HepG2 (cell line): Measurements from ENCODE around the gene TUBA4A. TPM values are rescaled to one million over a fixed set of nuclear protein-coding genes. Genes with fewer than 3 reads are reported as not detected.

ENCODE experiments used
- BHLHE40 ChIP-seq: IDR thresholded peaks from 2 replicates; pipeline ENCODE4 v1.6.1; 2011; ENCODE audit warnings: low read length, improper control_type of control experiment
- GLI4 ChIP-seq: sonication (generic); formaldehyde crosslinking; IDR thresholded peaks from 2 replicates; pipeline ENCODE4 v1.5.1; 2020; ENCODE audit warnings: missing genetic modification reagents, mild to moderate bottlenecking, moderate library complexity, borderline replicate concordance
- NAIF1 ChIP-seq: sonication (generic); formaldehyde crosslinking; IDR thresholded peaks from 2 replicates; pipeline ENCODE4 v1.5.0; 2020; ENCODE audit warnings: mild to moderate bottlenecking, missing genetic modification reagents, borderline replicate concordance
- PHF21A ChIP-seq: sonication (generic); formaldehyde crosslinking; IDR thresholded peaks from 2 replicates; pipeline ENCODE4 v1.5.0; 2020; ENCODE audit warnings: mild to moderate bottlenecking, missing genetic modification reagents
- POGZ ChIP-seq: sonication (generic); formaldehyde crosslinking; IDR thresholded peaks from 2 replicates; pipeline ENCODE4 v1.4.0; 2020; ENCODE audit warnings: mild to moderate bottlenecking, missing genetic modification reagents
- SIX4 ChIP-seq: sonication (generic); formaldehyde crosslinking; IDR thresholded peaks from 2 replicates; pipeline ENCODE4 v1.4.0; 2020; ENCODE audit warnings: missing genetic modification reagents
- SMYD3 ChIP-seq: sonication (generic); formaldehyde crosslinking; IDR thresholded peaks from 2 replicates; pipeline ENCODE4 v1.8.1; 2023; ENCODE audit warnings: mild to moderate bottlenecking, missing genetic modification reagents
- ZNF224 ChIP-seq: sonication (generic); formaldehyde crosslinking; IDR thresholded peaks from 2 replicates; pipeline ENCODE4 v1.5.0; 2020; ENCODE audit warnings: mild to moderate bottlenecking, missing genetic modification reagents
- ZNF282 ChIP-seq: fragments of 450-650 bp; IDR thresholded peaks from 2 replicates; pipeline ENCODE4 v1.6.1; 2018; ENCODE audit not compliant: partially characterized antibody
- ZNF451 ChIP-seq: sonication (generic); formaldehyde crosslinking; IDR thresholded peaks from 2 replicates; pipeline ENCODE4 v1.5.0; 2020; ENCODE audit warnings: mild to moderate bottlenecking, missing genetic modification reagents
- ZNF468 ChIP-seq: sonication (generic); formaldehyde crosslinking; IDR thresholded peaks from 2 replicates; pipeline ENCODE4 v1.8.0; 2022; ENCODE audit warnings: mild to moderate bottlenecking, moderate library complexity, missing genetic modification reagents
- ZNF678 ChIP-seq: sonication (generic); formaldehyde crosslinking; IDR thresholded peaks from 2 replicates; pipeline ENCODE4 v1.4.0; 2020; ENCODE audit warnings: mild to moderate bottlenecking, missing genetic modification reagents
- polyA plus RNA-seq, 8 experiments: library from polyadenylated mRNA; depleted of rRNA in 3 of 8; stranded (reverse) in 7 of 8; unstranded in 1 of 8; fragments of >200 nt; fragmentation: Illumina TruSeq in 4 of 8; extraction: Trizol in 4 of 8; gene quantifications; 2 replicates each; pipeline versions ENCODE4 v1.2.1 to v1.2.3, GENCODE V29; 2011 to 2016; ENCODE audit warnings: low read depth in 4 of 8, missing spikeins in 1 of 8, mixed read lengths in 1 of 8; ENCODE audit not compliant: insufficient read depth in 1 of 8
- total RNA-seq, 5 experiments: library from RNA; depleted of rRNA; stranded (reverse); fragments of >200 nt; fragmentation: Illumina TruSeq; extraction: Trizol; gene quantifications; 2 replicates each; pipeline ENCODE4 v1.2.3, GENCODE V29; 2016; ENCODE audit warnings: low read depth in 1 of 5
- TF ChIP-seq, protein P1 (sequence below): sonication (generic); formaldehyde crosslinking; IDR thresholded peaks from 2 replicates; pipeline ENCODE4 v1.8.0; 2022; ENCODE audit warnings: low read depth, missing genetic modification reagents
- TF ChIP-seq, protein P2 (sequence below): sonication (generic); formaldehyde crosslinking; IDR thresholded peaks from 2 replicates; pipeline ENCODE4 v1.5.1; 2020; ENCODE audit warnings: mild to moderate bottlenecking, missing genetic modification reagents, borderline replicate concordance
- TF ChIP-seq, protein P3 (sequence below): IDR thresholded peaks from 2 replicates; pipeline ENCODE4 v1.6.1; 2016; ENCODE audit warnings: mild to moderate bottlenecking
- TF ChIP-seq, protein P4 (sequence below): sonication (generic); formaldehyde crosslinking; IDR thresholded peaks from 2 replicates; pipeline ENCODE4 v1.8.0; 2022; ENCODE audit warnings: missing genetic modification reagents, low read depth, mild to moderate bottlenecking, borderline replicate concordance
- TF ChIP-seq, protein P5 (sequence below): sonication (generic); formaldehyde crosslinking; IDR thresholded peaks from 2 replicates; pipeline ENCODE4 v1.8.1; 2023; ENCODE audit warnings: mild to moderate bottlenecking, missing genetic modification reagents
- TF ChIP-seq, protein P6 (sequence below): sonication (generic); formaldehyde crosslinking; IDR thresholded peaks from 2 replicates; pipeline ENCODE4 v1.4.0; 2020; ENCODE audit warnings: missing genetic modification reagents, mild to moderate bottlenecking, borderline replicate concordance

TUBA4A gene
- total and polyA plus RNA-seq, 2 of the 13 experiments (the other 11 are each of a cell fraction or from before 2014, with no cell fraction given): 1.3 to 12.7 TPM

DNA sequence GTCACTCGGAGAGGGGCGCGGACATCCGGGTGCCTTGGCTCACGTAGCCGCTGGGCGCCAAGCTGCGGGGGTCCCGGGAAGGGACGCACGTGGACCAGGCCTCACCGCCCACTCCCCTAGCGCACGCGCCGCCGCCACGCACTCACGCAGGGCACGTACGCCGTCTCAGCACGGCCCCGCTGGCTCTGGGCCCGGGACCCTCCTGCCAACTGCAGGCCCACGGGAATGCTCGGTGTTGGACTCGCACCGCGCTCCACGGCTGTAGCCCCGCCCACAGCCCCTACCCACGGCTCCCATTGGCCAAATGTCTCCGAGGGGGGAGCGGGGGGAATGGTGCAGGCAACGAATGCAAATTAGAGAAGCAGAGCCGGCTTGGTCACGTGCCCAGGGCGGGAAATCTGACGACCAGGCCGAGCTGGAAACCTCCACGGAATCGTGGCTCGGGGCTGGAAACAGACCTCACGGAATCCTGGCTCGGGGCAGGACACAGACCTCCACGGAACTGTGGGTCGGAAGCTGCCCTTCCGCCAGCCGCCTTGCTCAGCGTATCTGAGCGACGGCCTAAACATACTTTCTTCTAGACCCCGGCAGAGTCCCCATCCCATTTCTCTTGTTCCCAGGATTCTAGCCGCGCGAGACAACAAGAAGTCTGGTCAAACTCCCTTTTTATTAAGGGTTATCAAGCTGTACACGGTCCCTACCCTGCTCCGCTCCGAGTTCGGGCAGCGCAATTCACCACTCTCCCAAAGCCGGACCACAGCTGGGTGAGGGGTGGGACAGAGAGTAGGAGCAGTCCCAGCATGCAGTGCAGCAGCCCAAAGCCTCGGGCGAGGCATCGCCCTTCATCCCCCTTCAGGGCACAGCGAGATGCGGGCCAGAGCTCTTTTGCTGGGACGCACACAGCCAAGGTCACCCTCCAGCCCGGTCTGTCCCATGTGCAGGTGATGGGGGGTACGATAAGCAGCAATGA lies 34.7 kb downstream of the TUBA4A start, which contains the start of gene ABCB6 (continued):
- TF ChIP-seq, protein P1, sequence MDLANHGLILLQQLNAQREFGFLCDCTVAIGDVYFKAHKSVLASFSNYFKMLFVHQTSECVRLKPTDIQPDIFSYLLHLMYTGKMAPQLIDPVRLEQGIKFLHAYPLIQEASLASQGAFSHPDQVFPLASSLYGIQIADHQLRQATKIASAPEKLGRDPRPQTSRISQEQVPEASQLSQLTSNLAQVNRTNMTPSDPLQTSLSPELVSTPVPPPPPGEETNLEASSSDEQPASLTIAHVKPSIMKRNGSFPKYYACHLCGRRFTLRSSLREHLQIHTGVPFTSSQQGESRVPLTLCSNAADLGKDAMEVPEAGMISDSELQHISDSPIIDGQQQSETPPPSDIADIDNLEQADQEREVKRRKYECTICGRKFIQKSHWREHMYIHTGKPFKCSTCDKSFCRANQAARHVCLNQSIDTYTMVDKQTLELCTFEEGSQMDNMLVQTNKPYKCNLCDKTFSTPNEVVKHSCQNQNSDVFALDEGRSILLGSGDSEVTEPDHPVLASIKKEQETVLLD (CRISPR knock-in tag): 0 out of 2 replicates have a peak, but pooled peaks have one; percentile 70
- TF ChIP-seq ZNF468 (CRISPR knock-in tag): no peak
- peak; percentile 90; the same call in 1 of the 2 replicates for TF ChIP-seq NAIF1 (CRISPR knock-in tag)
- TF ChIP-seq POGZ (CRISPR knock-in tag): peak; percentile 75
- TF ChIP-seq GLI4 (CRISPR knock-in tag): peak; percentile 62; the same call in 1 of the 2 replicates
- TF ChIP-seq, protein P2, sequence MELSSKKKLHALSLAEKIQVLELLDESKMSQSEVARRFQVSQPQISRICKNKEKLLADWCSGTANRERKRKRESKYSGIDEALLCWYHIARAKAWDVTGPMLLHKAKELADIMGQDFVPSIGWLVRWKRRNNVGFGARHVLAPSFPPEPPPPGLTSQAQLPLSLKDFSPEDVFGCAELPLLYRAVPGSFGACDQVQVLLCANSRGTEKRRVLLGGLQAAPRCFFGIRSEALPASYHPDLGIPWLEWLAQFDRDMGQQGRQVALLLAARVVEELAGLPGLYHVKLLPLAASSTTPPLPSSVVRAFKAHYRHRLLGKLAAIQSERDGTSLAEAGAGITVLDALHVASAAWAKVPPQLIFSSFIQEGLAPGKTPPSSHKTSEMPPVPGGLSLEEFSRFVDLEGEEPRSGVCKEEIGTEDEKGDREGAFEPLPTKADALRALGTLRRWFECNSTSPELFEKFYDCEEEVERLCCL (CRISPR knock-in tag): 0 out of 2 replicates have a peak, but pooled peaks have one; percentile 41
- peak; percentile 87 for TF ChIP-seq ZNF224 (CRISPR knock-in tag)
- TF ChIP-seq, protein P3, sequence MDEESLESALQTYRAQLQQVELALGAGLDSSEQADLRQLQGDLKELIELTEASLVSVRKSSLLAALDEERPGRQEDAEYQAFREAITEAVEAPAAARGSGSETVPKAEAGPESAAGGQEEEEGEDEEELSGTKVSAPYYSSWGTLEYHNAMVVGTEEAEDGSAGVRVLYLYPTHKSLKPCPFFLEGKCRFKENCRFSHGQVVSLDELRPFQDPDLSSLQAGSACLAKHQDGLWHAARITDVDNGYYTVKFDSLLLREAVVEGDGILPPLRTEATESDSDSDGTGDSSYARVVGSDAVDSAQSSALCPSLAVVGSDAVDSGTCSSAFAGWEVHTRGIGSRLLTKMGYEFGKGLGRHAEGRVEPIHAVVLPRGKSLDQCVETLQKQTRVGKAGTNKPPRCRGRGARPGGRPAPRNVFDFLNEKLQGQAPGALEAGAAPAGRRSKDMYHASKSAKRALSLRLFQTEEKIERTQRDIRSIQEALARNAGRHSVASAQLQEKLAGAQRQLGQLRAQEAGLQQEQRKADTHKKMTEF: peak; percentile 97
- TF ChIP-seq ZNF678 (CRISPR knock-in tag): 0 out of 2 replicates have a peak, but pooled peaks have one; percentile 25
- TF ChIP-seq, protein P4, sequence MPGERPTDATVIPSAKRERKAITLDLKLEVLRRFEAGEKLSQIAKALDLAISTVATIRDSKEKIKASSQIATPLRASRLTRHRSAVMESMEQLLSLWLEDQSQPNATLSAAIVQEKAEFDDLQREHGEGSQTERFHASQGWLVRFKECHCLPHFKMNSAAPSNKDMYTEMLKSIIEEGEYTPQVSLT (CRISPR knock-in tag): 0 out of 2 replicates have a peak, but pooled peaks have one; percentile 70
- TF ChIP-seq ZNF451 (CRISPR knock-in tag): peak; percentile 99
- peak; percentile 64; the same call in 1 of the 2 replicates for TF ChIP-seq SIX4
- peak; percentile 69; the same call in 1 of the 2 replicates for TF ChIP-seq PHF21A
- no peak for TF ChIP-seq ZNF282
- TF ChIP-seq, protein P5, sequence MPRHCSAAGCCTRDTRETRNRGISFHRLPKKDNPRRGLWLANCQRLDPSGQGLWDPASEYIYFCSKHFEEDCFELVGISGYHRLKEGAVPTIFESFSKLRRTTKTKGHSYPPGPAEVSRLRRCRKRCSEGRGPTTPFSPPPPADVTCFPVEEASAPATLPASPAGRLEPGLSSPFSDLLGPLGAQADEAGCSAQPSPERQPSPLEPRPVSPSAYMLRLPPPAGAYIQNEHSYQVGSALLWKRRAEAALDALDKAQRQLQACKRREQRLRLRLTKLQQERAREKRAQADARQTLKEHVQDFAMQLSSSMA (CRISPR knock-in tag): peak; percentile 47; the same call in 1 of the 2 replicates
- peak; percentile 97 for TF ChIP-seq SMYD3 (CRISPR knock-in tag)
- peak; percentile 98 for TF ChIP-seq BHLHE40
- TF ChIP-seq, protein P6, sequence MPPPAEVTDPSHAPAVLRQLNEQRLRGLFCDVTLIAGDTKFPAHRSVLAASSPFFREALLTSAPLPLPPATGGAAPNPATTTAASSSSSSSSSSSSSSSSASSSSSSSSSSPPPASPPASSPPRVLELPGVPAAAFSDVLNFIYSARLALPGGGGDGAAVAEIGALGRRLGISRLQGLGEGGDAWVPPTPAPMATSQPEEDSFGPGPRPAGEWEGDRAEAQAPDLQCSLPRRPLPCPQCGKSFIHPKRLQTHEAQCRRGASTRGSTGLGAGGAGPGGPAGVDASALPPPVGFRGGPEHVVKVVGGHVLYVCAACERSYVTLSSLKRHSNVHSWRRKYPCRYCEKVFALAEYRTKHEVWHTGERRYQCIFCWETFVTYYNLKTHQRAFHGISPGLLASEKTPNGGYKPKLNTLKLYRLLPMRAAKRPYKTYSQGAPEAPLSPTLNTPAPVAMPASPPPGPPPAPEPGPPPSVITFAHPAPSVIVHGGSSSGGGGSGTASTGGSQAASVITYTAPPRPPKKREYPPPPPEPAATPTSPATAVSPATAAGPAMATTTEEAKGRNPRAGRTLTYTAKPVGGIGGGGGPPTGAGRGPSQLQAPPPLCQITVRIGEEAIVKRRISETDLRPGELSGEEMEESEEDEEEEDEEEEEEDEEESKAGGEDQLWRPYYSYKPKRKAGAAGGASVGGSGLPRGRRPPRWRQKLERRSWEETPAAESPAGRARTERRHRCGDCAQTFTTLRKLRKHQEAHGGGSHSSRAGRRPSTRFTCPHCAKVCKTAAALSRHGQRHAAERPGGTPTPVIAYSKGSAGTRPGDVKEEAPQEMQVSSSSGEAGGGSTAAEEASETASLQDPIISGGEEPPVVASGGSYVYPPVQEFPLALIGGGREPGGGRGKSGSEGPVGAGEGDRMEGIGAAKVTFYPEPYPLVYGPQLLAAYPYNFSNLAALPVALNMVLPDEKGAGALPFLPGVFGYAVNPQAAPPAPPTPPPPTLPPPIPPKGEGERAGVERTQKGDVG: peak; percentile 48; the same call in 1 of the 2 replicates
